Activated naive CD8-positive, alpha-beta T cell treated with anti-CD3 and anti-CD28 coated beads, Interleukin-2, amount 50 U/mL, for 24 hours (primary cell): ENCODE results near the gene AMN.

Experiments used
- ATAC-seq: fragments of 150-1000 bp; cut with Tn5 transposase; one replicate; pipeline ENCODE4 v1.10.0; 2021
- DNase-seq: peaks from one replicate; pipeline ENCODE4 v3.0.0; 2021
- H3K27ac Mint-ChIP-seq: one replicate; pipeline ENCODE4 v1.8.0; 2021; ENCODE audit warnings: mild to moderate bottlenecking, mixed read lengths
- H3K27me3 Mint-ChIP-seq: one replicate; pipeline ENCODE4 v1.8.0; 2021; ENCODE audit warnings: mixed read lengths
- H3K36me3 Mint-ChIP-seq: one replicate; pipeline ENCODE4 v1.8.0; 2021; ENCODE audit warnings: low read depth, mixed read lengths
- H3K4me1 Mint-ChIP-seq: one replicate; pipeline ENCODE4 v1.8.0; 2021; ENCODE audit warnings: mixed read lengths
- H3K4me3 Mint-ChIP-seq: one replicate; pipeline ENCODE4 v1.8.0; 2021; ENCODE audit warnings: mild to moderate bottlenecking, moderate library complexity, mixed read lengths
- H3K9me3 Mint-ChIP-seq: one replicate; pipeline ENCODE4 v1.8.0; 2021; ENCODE audit warnings: mixed read lengths

The AMN gene

GRCh38 chr14:102937331-102938175, 15.1 kb downstream of the AMN start:
- H3K27ac Mint-ChIP-seq = no peak overlapping the region
- H3K4me1 Mint-ChIP-seq = no peaks in the 10 kb centered on the region
- DNase-seq (no peak), ATAC-seq (no peak)
- H3K36me3 Mint-ChIP-seq = no peaks in the 10 kb centered on the region
- no peak overlapping the region for H3K4me3 Mint-ChIP-seq
- H3K9me3 Mint-ChIP-seq = no peaks in the 10 kb centered on the region
- H3K27me3 Mint-ChIP-seq = no peaks in the 10 kb centered on the region

- H3K4me3 Mint-ChIP-seq = no peak overlapping the region
- ATAC-seq (no peak), DNase-seq (no peak)
- no peaks in the 10 kb centered on the region for H3K27me3 Mint-ChIP-seq
- H3K9me3 Mint-ChIP-seq = no peaks in the 10 kb centered on the region
- no peak overlapping the region for H3K27ac Mint-ChIP-seq
- H3K36me3 Mint-ChIP-seq = no peaks in the 10 kb centered on the region
- no peaks in the 10 kb centered on the region for H3K4me1 Mint-ChIP-seq
Observed at GRCh38 chr14:102938191-102938590, 15.7 kb downstream of the AMN start.

GRCh38 chr14:102939329-102939728, 16.9 kb downstream of the AMN start:
- Mint-ChIP-seq H3K9me3 (no peaks in the 10 kb centered on the region), H3K27ac (no peak overlapping the region), H3K4me1 (no peaks in the 10 kb centered on the region), H3K4me3 (no peak overlapping the region), H3K36me3 (no peaks in the 10 kb centered on the region), H3K27me3 (no peaks in the 10 kb centered on the region)
- no peak for ATAC-seq
- DNase-seq = no peak

GRCh38 chr14:102939820-102940561, 17.5 kb downstream of the AMN start:
- Mint-ChIP-seq H3K4me3 (no peak overlapping the region), H3K27ac (no peak overlapping the region), H3K27me3 (no peaks in the 10 kb centered on the region), H3K9me3 (no peaks in the 10 kb centered on the region), H3K36me3 (no peaks in the 10 kb centered on the region), H3K4me1 (no peaks in the 10 kb centered on the region)
- DNase-seq (no peak), ATAC-seq (no peak)

GRCh38 chr14:102940729-102941362, 18.4 kb downstream of the AMN start:
- Mint-ChIP-seq H3K36me3 (no peaks in the 10 kb centered on the region), H3K27ac (no peak overlapping the region), H3K4me1 (no peaks in the 10 kb centered on the region)

GRCh38 chr14:102941419-102942011, 19.1 kb downstream of the AMN start:
- Mint-ChIP-seq H3K27me3 (no peaks in the 10 kb centered on the region), H3K27ac (no peak overlapping the region), H3K4me3 (no peak overlapping the region), H3K4me1 (peaks cover 1% of the 10 kb centered on the region), H3K9me3 (no peaks in the 10 kb centered on the region), H3K36me3 (no peaks in the 10 kb centered on the region)
- DNase-seq (no peak), ATAC-seq (no peak)

More at GRCh38 chr14:102940729-102941362, 18.4 kb downstream of the AMN start:
- Mint-ChIP-seq H3K4me3 (no peak overlapping the region), H3K9me3 (no peaks in the 10 kb centered on the region), H3K27me3 (no peaks in the 10 kb centered on the region)
- no peak for DNase-seq
- no peak for ATAC-seq

- Mint-ChIP-seq H3K27ac (no peak overlapping the region), H3K4me1 (peaks cover 3% of the 10 kb centered on the region), H3K4me3 (no peak overlapping the region), H3K9me3 (no peaks in the 10 kb centered on the region), H3K36me3 (no peaks in the 10 kb centered on the region), H3K27me3 (no peaks in the 10 kb centered on the region)
- ATAC-seq = no peak
- DNase-seq = no peak
Observed at GRCh38 chr14:102942069-102942468, 19.6 kb downstream of the AMN start.

GRCh38 chr14:102943454-102943853, 21.0 kb downstream of the AMN start:
- no peak for ATAC-seq
- H3K4me3 Mint-ChIP-seq = no peak overlapping the region
- no peak overlapping the region for H3K27ac Mint-ChIP-seq
- no peak for DNase-seq
- H3K9me3 Mint-ChIP-seq = no peaks in the 10 kb centered on the region
- peaks cover 4% of the 10 kb centered on the region for H3K4me1 Mint-ChIP-seq
- no peaks in the 10 kb centered on the region for H3K27me3 Mint-ChIP-seq
- no peaks in the 10 kb centered on the region for H3K36me3 Mint-ChIP-seq

GRCh38 chr14:102943979-102944378, 21.5 kb downstream of the AMN start:
- H3K36me3 Mint-ChIP-seq = no peaks in the 10 kb centered on the region
- no peak for DNase-seq
- H3K4me3 Mint-ChIP-seq = no peak overlapping the region
- peaks cover 8% of the 10 kb centered on the region for H3K4me1 Mint-ChIP-seq
- H3K27ac Mint-ChIP-seq = no peak overlapping the region
- no peaks in the 10 kb centered on the region for H3K9me3 Mint-ChIP-seq
- H3K27me3 Mint-ChIP-seq = no peaks in the 10 kb centered on the region
- ATAC-seq = no peak

- Mint-ChIP-seq H3K4me1 (peaks cover 15% of the 10 kb centered on the region), H3K4me3 (no peak overlapping the region), H3K9me3 (no peaks in the 10 kb centered on the region), H3K27me3 (no peaks in the 10 kb centered on the region), H3K27ac (no peak overlapping the region), H3K36me3 (no peaks in the 10 kb centered on the region)
- no peak for DNase-seq
- no peak for ATAC-seq
Observed at GRCh38 chr14:102944448-102945330, 22.2 kb downstream of the AMN start.

GRCh38 chr14:102945346-102946130, 23.1 kb downstream of the AMN start:
- no peaks in the 10 kb centered on the region for H3K27me3 Mint-ChIP-seq
- H3K4me1 Mint-ChIP-seq = peaks cover 15% of the 10 kb centered on the region
- ATAC-seq = no peak
- no peaks in the 10 kb centered on the region for H3K9me3 Mint-ChIP-seq
- no peak for DNase-seq
- no peaks in the 10 kb centered on the region for H3K36me3 Mint-ChIP-seq
- H3K27ac Mint-ChIP-seq = no peak overlapping the region
- no peak overlapping the region for H3K4me3 Mint-ChIP-seq

- no peak overlapping the region for H3K27ac Mint-ChIP-seq
Observed at GRCh38 chr14:102947321-102948103, 25.0 kb downstream of the AMN start.

GRCh38 chr14:102948698-102949061, 26.2 kb downstream of the AMN start:
- Mint-ChIP-seq H3K27ac (peak overlapping the region; percentile 71), H3K27me3 (no peaks in the 10 kb centered on the region), H3K36me3 (no peaks in the 10 kb centered on the region), H3K9me3 (no peaks in the 10 kb centered on the region), H3K4me3 (no peak overlapping the region), H3K4me1 (peaks cover 15% of the 10 kb centered on the region)
- ATAC-seq (no peak), DNase-seq (no peak)

More at GRCh38 chr14:102947321-102948103, 25.0 kb downstream of the AMN start:
- Mint-ChIP-seq H3K9me3 (no peaks in the 10 kb centered on the region), H3K4me3 (no peak overlapping the region), H3K27me3 (no peaks in the 10 kb centered on the region), H3K4me1 (peaks cover 15% of the 10 kb centered on the region), H3K36me3 (no peaks in the 10 kb centered on the region)
- no peak for DNase-seq
- ATAC-seq = no peak
